GM18870 (cell line): Measurements from ENCODE around the gene RUSF1.

Source experiments
- ATAC-seq: cut with Tn5 transposase; IDR thresholded peaks from one replicate; pipeline ENCODE4 v1.9.1; 2021; ENCODE audit warnings: moderate library complexity; ENCODE audit not compliant: unreplicated experiment

RUSF1 gene

GRCh38 chr16:31471875-31472708 lies 36.1 kb downstream of the RUSF1 start, which contains the start of gene TGFB1I1:
Gene TGFB1I1 (plus strand): TSS chr16:31472152. CDS start chr16:31472189, 37 bp downstream.
- ATAC-seq: no peak

GRCh38 chr16:31471241-31471874 lies 36.8 kb downstream of the RUSF1 start:
- no peak for ATAC-seq

GRCh38 chr16:31470615-31471014 lies 37.6 kb downstream of the RUSF1 start:
- ATAC-seq: no peak

- ATAC-seq: no peak
Measured at GRCh38 chr16:31467858-31468257, 40.3 kb downstream of the RUSF1 start.

- ATAC-seq: no peak
Measured at GRCh38 chr16:31467151-31467773, 40.9 kb downstream of the RUSF1 start.

GRCh38 chr16:31466381-31466841 lies 41.8 kb downstream of the RUSF1 start:
- no peak for ATAC-seq

- no peak for ATAC-seq
Measured at GRCh38 chr16:31465788-31466370, 42.3 kb downstream of the RUSF1 start.

- ATAC-seq: no peak
Measured at GRCh38 chr16:31464781-31465260, 43.4 kb downstream of the RUSF1 start.

GRCh38 chr16:31464348-31464769 lies 43.8 kb downstream of the RUSF1 start:
- ATAC-seq: no peak

GRCh38 chr16:31461921-31462804 lies 46.0 kb downstream of the RUSF1 start:
- no peak for ATAC-seq

- no peak for ATAC-seq
Measured at GRCh38 chr16:31461201-31461920, 46.8 kb downstream of the RUSF1 start.

GRCh38 chr16:31460582-31461002 lies 47.6 kb downstream of the RUSF1 start:
- no peak for ATAC-seq

- ATAC-seq: peak; percentile 54
Measured at GRCh38 chr16:31459687-31460581, 48.3 kb downstream of the RUSF1 start.

- ATAC-seq: peak; percentile 82
Measured at GRCh38 chr16:31458844-31459686, 49.1 kb downstream of the RUSF1 start, which contains the start of gene ARMC5. Gene ARMC5 (plus strand): TSS chr16:31459501. CDS start chr16:31459525, 24 bp downstream.

GRCh38 chr16:31458073-31458843 lies 49.9 kb downstream of the RUSF1 start:
- no peak for ATAC-seq

- no peak for ATAC-seq
Measured at GRCh38 chr16:31456988-31457360, 51.2 kb downstream of the RUSF1 start.
